ENCODE results near the gene SGIP1.

The SGIP1 gene

GRCh38 chr1:66585002-66585401 is 51.0 kb downstream of the SGIP1 start:
- no peak for TF ChIP-seq GATA3 (IDR thresholded peaks at IDR 0.05; ENCODE audit: low read depth, low read length)
- no peak for TF ChIP-seq GATA2 (IDR thresholded peaks at IDR 0.05; ENCODE audit: low read depth, low read length)

- no peak for TF ChIP-seq GATA3 (IDR thresholded peaks at IDR 0.05; ENCODE audit: low read depth, low read length)
- TF ChIP-seq GATA2 (IDR thresholded peaks at IDR 0.05; ENCODE audit: low read depth, low read length): no peak
Observed at GRCh38 chr1:66589326-66589725, 55.4 kb downstream of the SGIP1 start.

GRCh38 chr1:66596191-66596590 is 62.2 kb downstream of the SGIP1 start:
- no peak for TF ChIP-seq GATA3 (IDR thresholded peaks at IDR 0.05; ENCODE audit: low read depth, low read length)

GRCh38 chr1:66597500-66597899 is 63.5 kb downstream of the SGIP1 start:
- TF ChIP-seq GATA3 (IDR thresholded peaks at IDR 0.05; ENCODE audit: low read depth, low read length) (no peak), GATA2 (IDR thresholded peaks at IDR 0.05; ENCODE audit: low read depth, low read length) (no peak)

GRCh38 chr1:66598670-66599069 is 64.7 kb downstream of the SGIP1 start:
- TF ChIP-seq GATA3 (IDR thresholded peaks at IDR 0.05; ENCODE audit: low read depth, low read length) (no peak), GATA2 (IDR thresholded peaks at IDR 0.05; ENCODE audit: low read depth, low read length) (no peak)

GRCh38 chr1:66599346-66599745 is 65.4 kb downstream of the SGIP1 start:
- TF ChIP-seq GATA2 (IDR thresholded peaks at IDR 0.05; ENCODE audit: low read depth, low read length) (no peak), GATA3 (IDR thresholded peaks at IDR 0.05; ENCODE audit: low read depth, low read length) (no peak)

GRCh38 chr1:66599899-66600737 is 66.2 kb downstream of the SGIP1 start:
- TF ChIP-seq GATA3 (IDR thresholded peaks at IDR 0.05; ENCODE audit: low read depth, low read length): no peak

GRCh38 chr1:66605419-66605997 is 71.6 kb downstream of the SGIP1 start:
- TF ChIP-seq GATA2 (IDR thresholded peaks at IDR 0.05; ENCODE audit: low read depth, low read length) (no peak), GATA3 (IDR thresholded peaks at IDR 0.05; ENCODE audit: low read depth, low read length) (no peak)

GRCh38 chr1:66606362-66607065 is 72.6 kb downstream of the SGIP1 start:
- no peak for TF ChIP-seq GATA3 (IDR thresholded peaks at IDR 0.05; ENCODE audit: low read depth, low read length)
- TF ChIP-seq GATA2 (IDR thresholded peaks at IDR 0.05; ENCODE audit: low read depth, low read length): no peak

GRCh38 chr1:66607458-66607857 is 73.5 kb downstream of the SGIP1 start:
- TF ChIP-seq GATA2 (IDR thresholded peaks at IDR 0.05; ENCODE audit: low read depth, low read length): no peak
- TF ChIP-seq GATA3 (IDR thresholded peaks at IDR 0.05; ENCODE audit: low read depth, low read length): no peak

GRCh38 chr1:66613187-66613586 is 79.2 kb downstream of the SGIP1 start:
- TF ChIP-seq GATA2 (IDR thresholded peaks at IDR 0.05; ENCODE audit: low read depth, low read length): no peak
- TF ChIP-seq GATA3 (IDR thresholded peaks at IDR 0.05; ENCODE audit: low read depth, low read length): no peak

GRCh38 chr1:66617362-66618184 is 83.6 kb downstream of the SGIP1 start:
- TF ChIP-seq GATA2 (IDR thresholded peaks at IDR 0.05; ENCODE audit: low read depth, low read length) (no peak), GATA3 (IDR thresholded peaks at IDR 0.05; ENCODE audit: low read depth, low read length) (no peak)

GRCh38 chr1:66618390-66618789 is 84.4 kb downstream of the SGIP1 start:
- TF ChIP-seq GATA2 (IDR thresholded peaks at IDR 0.05; ENCODE audit: low read depth, low read length): no peak
- TF ChIP-seq GATA3 (IDR thresholded peaks at IDR 0.05; ENCODE audit: low read depth, low read length): no peak

- TF ChIP-seq GATA2 (IDR thresholded peaks at IDR 0.05; ENCODE audit: low read depth, low read length) (no peak), GATA3 (IDR thresholded peaks at IDR 0.05; ENCODE audit: low read depth, low read length) (no peak)
Observed at GRCh38 chr1:66623812-66624211, 89.9 kb downstream of the SGIP1 start.

All from SH-SY5Y (cell line).